ENCODE measurements around the gene PKHD1.

PKHD1 gene

DNA sequence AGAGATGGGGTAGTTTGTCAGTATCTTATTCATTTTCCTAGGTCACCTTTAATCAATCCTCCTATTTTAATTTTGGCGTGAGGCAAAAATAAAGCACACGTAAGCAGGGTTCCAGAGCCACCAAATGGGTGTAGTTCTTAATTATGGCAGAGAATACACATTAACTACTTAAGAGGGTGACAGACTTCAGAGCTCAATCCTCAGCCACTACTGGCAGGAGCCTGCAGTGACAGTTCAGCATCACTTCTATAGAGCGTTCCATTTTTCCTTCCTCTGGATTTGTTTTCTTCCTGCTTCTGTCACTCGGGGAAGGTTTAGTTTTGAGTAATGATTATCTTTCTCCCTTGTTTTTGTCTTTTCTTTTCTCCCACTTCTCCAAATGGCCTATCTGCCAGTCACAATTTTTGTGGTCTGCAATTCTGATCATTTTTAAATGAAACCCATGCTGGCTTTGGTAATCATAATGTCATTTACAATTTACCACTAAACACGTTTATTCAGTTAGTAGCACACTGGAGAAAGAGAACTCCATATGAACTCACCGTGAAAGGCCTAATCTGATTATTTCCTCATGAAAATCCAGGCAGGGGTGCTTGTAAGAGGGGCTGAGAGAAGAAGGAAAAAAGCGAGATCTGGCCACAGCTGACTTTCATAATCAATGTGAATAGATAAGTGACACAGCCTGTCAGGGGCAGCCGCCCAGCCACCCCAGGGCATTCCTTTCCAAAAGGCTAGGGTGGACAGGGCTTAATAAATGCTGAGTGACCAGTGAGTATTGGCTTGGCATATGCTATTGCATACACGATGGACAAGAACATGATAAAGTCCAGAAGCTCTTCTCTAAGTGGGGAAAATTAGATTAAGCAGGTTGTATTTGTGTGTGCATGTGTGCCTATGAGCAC, 412.1 kb downstream of the PKHD1 start:
- no peak for DNase-seq

DNA sequence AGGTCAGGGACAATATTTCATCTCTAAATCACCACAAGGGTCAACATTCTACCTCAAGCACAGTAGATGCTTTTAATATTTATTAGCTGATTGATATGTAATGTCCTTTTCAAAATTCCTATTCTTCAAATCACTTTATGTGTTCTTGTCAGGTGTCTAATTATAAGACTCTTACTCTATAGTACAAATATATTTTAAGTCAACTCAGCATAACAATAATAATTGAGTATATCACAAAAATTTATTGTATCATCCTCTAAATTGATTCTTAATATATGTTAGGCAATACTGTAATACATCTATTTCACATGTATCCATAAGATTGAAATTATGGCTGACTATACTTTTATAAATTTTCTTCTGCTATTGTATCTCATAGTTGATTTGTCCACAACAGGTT, 423.9 kb downstream of the PKHD1 start:
- no peak for DNase-seq

DNA sequence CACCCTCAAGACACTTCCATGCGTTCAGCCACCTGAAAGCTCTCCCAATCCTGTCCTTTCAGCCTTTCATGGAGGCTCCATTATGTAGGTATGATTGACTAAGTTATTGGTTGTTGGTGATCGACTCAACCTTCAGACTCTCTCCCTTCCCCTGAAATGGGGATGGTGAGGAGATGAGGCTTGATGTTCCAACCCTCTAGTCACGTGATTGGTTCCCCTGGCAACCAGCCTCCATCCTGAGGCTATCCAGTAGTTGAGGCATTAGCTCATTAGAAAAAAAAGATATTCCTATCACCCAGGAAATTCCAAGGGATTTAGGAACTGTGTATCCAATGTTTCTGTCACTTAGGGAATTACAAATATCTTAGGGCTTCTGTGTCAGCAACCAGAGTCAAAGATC, 426.6 kb downstream of the PKHD1 start:
- no peak for DNase-seq

DNA sequence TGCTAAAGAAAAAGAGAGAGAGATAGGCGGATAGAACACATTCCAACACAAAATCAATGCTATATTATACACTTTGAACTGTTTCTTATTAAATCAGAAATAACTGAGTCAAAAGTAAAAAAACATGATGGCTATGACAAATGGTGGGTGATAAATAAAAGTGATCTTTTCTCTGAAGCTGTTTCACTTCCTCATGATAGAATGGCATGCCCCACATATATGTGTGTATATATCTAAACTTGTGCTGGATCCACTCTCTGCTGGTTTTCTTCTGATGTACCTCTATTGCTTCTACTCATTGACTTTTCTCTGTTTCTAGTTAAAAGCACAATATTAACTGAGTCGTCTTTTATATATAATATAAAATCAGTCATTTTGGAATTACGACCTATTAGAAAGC, 429.9 kb downstream of the PKHD1 start:
- no peak for DNase-seq

DNA sequence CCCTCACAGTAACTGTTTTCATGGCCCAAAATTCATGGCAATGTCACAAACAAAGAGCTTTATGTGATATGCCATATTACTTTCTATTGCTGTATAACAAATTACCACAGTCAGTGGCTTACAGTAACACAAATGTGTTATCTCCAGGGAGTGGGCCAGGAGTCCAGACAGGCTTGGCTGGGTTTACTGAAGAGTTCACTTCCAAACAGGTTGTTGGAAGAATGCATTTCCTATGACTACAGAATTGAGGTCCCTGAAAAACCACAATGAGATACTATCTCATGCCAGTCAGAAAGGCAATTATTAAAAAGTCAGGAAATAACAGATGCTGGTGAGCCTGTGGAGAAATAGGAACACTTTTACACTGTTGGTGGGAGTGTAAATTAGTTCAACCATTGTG, 431.9 kb downstream of the PKHD1 start:
- DNase-seq, result no peak

DNA sequence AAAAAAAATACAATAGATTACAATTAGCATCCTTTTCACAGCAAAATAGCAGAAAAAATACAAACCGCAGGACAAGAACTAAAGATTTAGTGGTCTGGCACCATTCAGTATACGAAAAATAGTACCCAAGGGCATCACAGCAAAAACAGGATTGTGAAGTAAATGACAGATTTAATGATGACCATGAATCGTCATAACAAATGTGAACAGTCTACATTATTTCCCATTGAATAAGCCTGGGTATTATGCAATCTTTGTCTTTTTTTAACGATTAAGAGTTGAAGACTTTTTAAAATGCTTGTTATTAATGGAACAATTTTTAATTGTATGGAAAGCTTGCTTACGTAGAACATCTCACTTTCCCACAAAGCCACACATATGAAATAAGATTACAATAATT, 432.8 kb downstream of the PKHD1 start:
- DNase-seq, result no peak

DNA sequence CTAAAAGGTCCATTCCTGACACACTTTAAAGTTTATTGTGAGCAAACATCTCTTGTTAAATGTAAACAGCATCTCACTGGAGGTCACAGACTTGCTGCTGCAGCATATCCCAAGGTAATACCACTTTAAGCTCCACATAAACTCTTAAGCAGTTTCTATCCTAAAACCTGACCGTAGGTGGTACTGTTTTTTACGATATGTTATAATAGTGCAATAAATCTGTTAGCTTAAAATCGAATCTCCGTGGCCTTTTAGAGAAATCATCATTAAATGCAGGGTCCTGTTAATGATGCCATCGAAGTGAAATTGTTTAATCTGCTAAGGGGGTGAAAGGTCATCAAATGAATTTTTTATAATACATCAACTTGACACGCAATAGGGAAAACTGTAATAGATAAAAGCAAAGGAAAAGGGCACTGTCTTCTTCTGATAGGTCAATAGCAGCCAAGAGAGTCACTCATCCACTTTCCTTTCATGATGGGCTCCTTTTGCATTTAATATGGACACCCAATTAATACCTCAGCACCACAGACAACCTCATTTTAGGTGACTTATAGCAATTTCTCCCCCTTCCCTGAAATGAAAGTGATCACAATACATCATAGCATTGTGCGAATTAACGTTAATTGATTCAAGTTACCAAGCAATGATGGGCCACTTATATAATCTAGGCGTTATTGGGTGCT, 436.1 kb downstream of the PKHD1 start:
- DNase-seq, result no peak

DNA sequence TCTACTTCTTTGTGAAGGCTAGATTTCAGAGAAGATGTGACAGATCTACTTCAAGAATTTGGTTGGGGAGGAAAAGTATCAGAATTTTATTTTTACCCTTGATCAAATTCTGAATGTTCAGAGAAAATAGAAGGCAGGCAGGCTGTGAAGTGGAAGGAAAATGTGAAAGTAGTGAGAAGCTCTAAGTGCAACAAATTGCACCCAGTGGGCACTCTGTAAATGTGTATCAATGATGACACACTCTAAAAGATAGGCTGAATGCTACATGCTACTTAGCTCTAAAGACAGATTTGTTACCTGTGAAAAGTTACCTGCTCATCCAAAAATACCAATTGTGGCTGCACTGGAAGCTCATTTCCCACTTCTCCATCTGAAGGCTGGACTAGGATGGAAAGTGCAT, 438.6 kb downstream of the PKHD1 start:
- no peak for DNase-seq

DNA sequence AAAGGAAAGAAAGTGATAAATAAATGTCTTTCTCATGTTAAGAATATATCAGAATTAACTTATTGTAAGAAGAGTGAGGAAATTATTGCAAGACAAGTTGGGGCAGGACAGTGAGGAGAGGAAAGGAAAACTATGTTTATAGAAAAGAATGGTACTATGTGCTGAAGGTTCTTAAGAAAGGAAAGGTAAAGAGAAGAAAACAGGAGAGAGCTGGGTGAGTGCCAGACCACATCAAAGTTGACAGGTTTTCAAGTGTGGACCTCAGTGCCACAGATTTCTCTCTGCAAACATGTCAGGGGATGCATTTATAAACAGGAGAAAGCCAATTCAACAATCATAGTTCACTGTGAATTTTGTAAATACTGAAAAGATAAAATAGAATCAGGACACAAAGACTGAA, 439.2 kb downstream of the PKHD1 start:
- no peak for DNase-seq

DNA sequence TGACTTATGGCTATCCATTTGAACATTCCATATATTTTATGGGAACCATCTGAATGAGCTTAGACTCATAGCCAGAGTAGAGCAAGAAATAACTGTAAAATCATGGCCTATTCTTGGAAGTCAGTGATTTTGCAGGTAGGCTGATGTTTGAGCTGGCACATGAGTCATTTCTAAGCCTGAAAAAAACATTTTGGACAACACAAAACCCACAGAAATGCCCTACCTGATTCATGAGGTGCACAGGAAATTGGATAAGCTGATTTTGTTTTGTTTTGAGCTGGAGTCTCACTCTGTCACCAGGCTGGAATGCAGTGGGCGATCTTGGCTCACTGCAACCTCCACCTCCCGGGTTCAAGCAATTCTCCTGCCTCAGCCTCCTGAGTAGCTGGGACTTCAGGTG, 443.0 kb downstream of the PKHD1 start:
- DNase-seq, result no peak

DNA sequence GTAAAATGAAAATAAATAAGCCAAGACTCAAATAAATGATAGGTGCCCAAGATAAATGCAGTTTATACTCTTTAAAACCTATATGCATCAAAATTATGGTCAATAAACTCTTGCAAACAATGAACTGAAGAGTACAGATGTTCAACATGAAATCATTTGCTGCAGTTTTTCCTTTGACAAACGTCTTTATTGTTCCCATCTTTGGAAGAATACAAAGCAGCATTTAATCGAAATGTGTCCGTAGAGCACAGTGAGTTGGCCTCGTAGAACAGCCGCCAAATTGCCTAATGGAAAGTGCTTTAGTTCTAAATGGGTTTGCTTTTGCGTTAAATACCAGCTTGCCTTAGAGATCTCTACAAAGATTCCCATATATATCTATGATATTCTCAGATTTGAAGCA, 447.4 kb downstream of the PKHD1 start:
- DNase-seq, result no peak

DNA sequence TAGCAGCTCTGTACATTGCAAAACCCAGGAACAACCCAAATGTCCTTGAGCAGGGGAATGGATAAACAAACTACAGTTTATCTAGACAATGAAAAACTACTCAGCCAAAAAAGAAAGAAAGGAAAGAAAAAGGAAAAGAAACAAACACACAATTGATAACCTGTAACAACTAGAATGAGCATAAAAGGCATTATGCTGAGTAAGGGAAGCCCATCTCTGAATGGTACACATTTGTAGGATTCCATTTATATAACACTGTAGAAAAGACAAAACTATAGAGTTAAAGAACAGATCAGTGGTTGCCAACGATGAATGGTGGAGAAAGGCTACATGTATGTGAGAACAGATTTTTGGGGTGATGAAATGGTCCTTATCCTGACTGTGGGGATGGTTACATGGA, 454.0 kb downstream of the PKHD1 start:
- no peak for DNase-seq

DNA sequence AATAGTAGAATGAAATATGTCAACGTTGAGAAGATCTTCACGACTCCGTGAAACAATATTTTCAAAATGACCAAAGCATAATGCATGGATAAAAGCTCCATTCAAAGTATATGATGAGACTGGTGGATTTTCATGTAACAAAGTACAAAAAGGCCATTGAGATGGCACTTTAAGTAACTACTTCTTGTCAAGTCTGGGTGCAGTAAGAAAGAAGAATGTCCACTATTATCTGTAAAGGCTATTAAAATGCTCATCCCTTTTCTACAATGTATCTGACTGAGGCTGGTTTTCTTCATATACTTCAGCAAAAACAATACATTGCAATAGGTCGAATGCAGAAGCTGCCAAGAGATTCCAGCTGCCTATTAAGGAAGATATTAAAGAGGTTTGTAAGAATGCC, 457.4 kb downstream of the PKHD1 start:
- no peak for DNase-seq

DNA sequence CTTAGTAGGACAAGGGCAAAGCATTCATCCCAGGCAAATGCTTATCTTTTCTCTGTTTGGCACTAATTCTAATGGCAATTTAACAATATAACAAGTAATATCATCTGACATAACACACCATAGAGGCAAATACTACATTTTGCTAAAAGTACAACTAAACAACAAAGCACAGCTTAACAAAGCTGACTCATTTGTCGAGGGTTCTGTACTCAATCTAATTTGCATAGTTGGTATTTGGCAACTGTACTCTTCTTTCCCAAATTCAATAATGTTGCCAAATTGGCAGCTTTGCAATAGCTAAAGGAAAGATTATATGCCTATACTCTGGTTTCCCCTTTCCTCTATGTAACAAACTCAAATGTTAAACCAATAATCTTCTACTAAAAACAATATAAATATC, 461.0 kb downstream of the PKHD1 start:
- DNase-seq, result no peak

DNA sequence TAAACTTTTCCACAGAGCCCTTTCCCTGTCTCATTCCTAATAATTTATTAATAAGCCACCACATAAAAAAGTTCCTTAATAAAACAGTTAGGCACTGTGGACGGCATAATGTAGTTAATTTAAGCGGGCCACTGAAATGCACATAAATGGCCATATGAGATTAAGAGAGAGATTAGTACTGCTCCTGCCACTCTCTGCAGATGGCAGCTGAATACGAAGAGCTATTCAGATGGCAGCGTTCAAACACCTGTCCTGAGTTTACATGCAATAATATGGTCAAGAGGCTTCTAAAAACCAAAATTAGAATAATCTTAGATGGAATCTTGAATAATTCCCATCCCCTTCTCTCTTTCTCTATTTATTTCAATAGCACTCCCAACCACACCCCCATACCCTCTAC, 461.8 kb downstream of the PKHD1 start:
- no peak for DNase-seq

DNA sequence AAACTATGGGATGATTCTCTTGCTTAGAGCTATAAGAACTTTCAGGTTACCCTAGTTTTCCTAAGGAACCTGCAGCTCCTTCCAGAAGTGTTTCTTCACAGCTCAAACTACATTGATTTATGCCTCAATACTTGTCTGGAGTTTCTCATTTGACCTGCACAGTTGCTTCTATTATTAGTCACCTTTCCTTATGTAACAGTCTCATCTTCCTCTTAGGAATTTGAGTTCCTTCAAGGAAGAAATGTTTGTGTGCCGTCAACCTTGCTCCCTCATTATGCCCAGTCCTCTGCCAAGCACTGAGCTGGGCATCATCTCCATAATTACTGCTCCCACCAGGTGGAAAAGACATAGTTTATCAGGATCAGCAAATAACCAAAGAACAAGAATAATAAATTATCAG, 466.4 kb downstream of the PKHD1 start:
- DNase-seq, result no peak

DNA sequence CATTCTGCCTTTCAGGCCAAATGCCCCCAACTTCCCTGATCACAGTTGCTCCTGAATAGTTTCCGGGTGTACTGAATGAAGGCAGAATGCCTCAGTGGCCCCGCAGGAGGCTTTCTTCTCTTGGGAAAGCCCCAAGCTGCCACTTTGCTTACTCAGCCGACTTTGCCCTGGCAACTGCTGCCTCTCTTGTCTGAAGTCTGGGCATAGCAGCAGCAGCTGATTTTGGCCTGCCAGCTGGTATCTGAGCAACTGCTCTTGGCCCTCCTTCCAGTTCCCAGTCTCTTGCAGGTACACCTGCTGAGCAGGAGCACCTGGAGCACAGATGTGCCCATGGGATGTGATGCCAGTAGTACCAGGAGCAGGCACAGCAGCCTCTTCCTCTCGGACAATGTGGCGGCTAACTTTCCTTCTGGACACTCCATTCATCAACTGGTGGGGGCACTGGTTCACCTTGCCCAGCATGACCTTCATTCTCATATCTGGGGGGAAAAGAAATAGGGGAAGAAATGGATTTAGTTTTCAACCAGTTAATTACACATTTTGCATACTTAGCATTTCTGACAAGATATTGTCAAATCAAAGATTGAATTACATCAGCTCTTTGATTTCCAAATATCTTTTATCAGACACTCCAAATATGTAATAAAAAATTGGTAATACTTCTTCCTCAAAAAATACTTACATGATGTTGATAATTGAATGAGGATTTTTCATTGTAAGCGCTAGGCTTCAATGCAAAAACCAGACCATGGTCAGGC, 468.2 kb downstream of the PKHD1 start:
- DNase-seq, result no peak

DNA sequence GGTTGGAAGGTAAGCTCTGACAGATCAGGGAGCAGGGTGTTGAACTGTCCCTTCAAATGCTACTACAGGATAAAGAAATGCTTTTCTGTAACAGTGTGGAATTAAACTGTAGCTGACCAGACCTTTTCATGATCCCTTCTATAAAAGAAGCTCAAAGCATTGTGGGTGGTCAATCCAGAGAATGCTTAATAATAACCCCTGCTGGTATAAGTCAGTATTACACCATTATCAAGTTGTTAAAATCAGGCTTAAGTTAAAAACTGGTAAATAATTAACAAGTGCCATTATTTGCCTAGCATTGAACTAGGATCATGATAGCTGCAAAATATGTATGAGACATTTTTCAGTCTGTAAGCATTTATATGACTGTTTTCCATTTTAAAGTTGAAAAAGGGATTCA, 468.9 kb downstream of the PKHD1 start:
- no peak for DNase-seq

DNA sequence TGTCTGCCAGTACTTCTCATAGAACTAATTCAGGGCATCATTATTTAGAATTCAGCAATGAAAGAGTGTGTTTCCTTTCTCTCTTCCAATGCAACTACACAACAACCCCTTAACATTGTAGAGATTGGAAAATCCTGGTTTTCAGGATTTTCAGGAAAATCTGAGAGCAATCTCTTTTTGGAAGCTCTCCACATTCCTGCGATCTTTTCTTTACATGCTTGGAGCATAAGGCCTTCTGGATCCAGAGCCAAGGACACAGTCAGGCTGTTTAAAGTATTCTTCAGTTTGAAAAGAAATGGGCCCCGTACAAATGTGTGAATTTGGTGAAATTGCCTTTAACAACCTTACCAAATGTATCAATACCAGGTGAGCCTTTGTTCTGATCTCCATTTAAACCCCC, 469.7 kb downstream of the PKHD1 start:
- DNase-seq, result no peak

DNA sequence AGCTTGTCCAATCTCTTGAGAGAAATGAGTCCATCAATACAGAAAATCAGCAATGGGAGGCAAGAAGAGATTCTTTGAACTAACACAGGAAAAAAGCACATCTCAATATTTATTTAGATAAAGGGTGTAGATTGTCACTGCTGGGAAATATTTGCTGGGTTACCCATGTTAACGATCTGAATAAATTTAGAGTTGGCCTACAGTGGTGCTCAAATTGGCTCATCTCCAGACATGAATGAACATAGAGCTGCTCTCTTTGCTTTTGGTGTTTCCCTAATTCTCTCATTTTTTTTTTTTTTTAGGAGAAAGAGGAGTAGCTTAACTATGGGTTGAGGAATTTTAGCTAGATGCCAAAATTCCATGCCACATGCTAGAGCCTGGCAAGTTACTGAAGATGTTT, 471.2 kb downstream of the PKHD1 start:
- no peak for DNase-seq

DNA sequence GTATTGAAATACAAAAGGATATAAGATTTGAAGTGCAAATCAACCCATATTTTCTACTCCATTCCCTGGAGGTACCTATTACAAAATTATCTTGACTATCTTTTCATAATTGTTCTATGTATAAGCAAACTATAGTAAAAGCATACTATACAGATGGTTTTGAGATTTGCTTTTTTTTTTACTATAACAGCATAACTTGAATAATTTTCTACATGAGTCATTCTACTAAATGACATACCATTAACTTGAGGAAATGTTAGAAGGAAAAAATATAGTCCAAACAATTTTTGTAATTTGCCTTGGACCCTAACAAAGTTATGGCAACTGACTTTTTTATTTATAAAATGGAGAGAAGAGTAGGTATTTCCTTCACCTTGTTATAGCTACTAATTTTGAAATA, 472.7 kb downstream of the PKHD1 start:
- DNase-seq, result no peak

DNA sequence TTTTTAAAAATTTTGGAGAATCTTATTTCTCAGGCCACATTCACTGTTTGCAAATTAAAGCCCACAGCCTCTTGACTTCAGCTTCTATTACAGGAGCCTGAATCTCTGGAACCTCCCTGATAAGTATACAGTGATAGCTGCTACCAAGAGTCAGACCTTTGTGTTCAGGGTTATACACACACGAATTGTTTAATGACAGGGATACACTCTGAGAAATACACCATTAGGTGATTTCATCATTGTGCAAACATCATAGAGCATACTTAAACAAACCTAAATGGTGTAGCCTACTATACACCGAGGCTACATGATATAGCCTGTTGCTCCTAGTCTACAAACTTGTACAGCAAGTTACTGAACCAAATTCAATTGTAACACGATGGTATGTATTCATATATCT, 473.9 kb downstream of the PKHD1 start:
- DNase-seq, result no peak

DNA sequence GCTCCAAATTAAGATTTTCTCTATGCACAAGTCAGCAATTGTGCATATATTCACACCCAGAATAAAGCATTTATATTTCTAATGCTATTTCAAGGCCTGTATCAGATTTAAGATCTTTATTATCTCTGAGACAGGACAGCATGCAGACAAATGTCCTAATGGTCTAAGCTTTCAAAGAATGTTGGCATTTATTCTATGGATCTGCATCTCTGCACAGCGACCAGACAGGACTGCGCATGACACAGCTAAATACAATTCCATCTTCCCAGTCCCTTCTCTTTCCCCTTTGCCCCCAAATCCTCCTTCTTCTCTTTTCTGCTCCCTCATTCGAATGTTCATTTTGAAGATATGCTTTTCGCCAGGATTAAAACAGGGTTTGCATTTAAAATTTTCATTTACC, 478.5 kb downstream of the PKHD1 start:
- no peak for DNase-seq

DNA sequence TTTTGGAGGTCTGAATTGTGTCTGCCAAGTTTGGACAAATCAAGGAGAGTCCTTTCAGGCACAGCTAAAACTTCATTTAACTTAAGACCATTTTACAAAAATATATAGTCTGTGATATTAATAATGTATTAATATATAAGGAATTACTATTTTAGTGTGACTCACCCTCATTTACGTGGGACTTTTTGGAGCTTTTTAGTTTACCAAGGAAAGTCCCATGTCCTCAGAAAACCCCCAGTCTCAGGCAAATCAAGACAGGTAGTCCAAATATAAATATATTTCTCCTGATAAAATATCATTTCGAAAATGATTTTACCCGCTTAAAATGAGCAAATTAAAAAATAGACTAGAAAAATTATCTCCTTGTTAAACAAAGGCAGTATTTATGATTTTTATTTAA, 479.0 kb downstream of the PKHD1 start:
- DNase-seq, result no peak

Data from NK-92 treated with Interleukin-12 subunit alpha and Interleukin-12 subunit beta, amount 100 ng/mL, for 24 hours (cell line).